Activated CD4-positive, alpha-beta T cell treated with anti-CD3 and anti-CD28 coated beads, Interleukin-2, Interleukin-4, amounts not matched to agents 100 ng/mL and 50 ng/mL, durations not matched to agents 16 hours and 8 hours (primary cell): ENCODE measurements around the gene PPP1R14B.

Experiments
- DNase-seq: peaks from one replicate; pipeline ENCODE4 v3.0.0-alpha.2; 2020; ENCODE audit warnings: low spot score

Gene PPP1R14B

GRCh38 chr11:64281957-64282770 lies 35.4 kb upstream of the PPP1R14B start:
- DNase-seq = no peak

- no peak for DNase-seq
Measured at GRCh38 chr11:64278576-64279190, 31.9 kb upstream of the PPP1R14B start.

GRCh38 chr11:64276653-64277431 lies 30.1 kb upstream of the PPP1R14B start:
- DNase-seq = no peak

- DNase-seq = no peak
Measured at GRCh38 chr11:64275841-64276240, 29.1 kb upstream of the PPP1R14B start.

GRCh38 chr11:64275031-64275800 lies 28.5 kb upstream of the PPP1R14B start:
- DNase-seq = no peak

GRCh38 chr11:64269540-64270220 lies 22.9 kb upstream of the PPP1R14B start:
- peak; percentile 99 for DNase-seq

GRCh38 chr11:64268893-64269539 lies 22.3 kb upstream of the PPP1R14B start:
- peak; percentile 64 for DNase-seq

GRCh38 chr11:64268025-64268892 lies 21.5 kb upstream of the PPP1R14B start:
- DNase-seq = no peak

- DNase-seq = no peak
Measured at GRCh38 chr11:64267207-64267945, 20.6 kb upstream of the PPP1R14B start.

- DNase-seq = no peak
Measured at GRCh38 chr11:64266339-64266738, 19.6 kb upstream of the PPP1R14B start.

- no peak for DNase-seq
Measured at GRCh38 chr11:64265176-64266160, 18.7 kb upstream of the PPP1R14B start.

GRCh38 chr11:64264371-64264852 lies 17.7 kb upstream of the PPP1R14B start:
- no peak for DNase-seq

- no peak for DNase-seq
Measured at GRCh38 chr11:64263947-64264317, 17.2 kb upstream of the PPP1R14B start.

GRCh38 chr11:64263021-64263946 lies 16.5 kb upstream of the PPP1R14B start:
- DNase-seq = no peak

GRCh38 chr11:64262271-64263002 lies 15.7 kb upstream of the PPP1R14B start:
- DNase-seq = no peak

- DNase-seq = no peak
Measured at GRCh38 chr11:64261556-64262080, 14.9 kb upstream of the PPP1R14B start.
